Activated T-cell treated with anti-CD3 and anti-CD28 coated beads for 1 hour (primary cell): ENCODE data around the gene SYNDIG1L.

Experiments used
- DNase-seq: peaks from one replicate; pipeline ENCODE4 v3.0.0-alpha.2; 2020; ENCODE audit warnings: low read depth

The SYNDIG1L gene

DNA sequence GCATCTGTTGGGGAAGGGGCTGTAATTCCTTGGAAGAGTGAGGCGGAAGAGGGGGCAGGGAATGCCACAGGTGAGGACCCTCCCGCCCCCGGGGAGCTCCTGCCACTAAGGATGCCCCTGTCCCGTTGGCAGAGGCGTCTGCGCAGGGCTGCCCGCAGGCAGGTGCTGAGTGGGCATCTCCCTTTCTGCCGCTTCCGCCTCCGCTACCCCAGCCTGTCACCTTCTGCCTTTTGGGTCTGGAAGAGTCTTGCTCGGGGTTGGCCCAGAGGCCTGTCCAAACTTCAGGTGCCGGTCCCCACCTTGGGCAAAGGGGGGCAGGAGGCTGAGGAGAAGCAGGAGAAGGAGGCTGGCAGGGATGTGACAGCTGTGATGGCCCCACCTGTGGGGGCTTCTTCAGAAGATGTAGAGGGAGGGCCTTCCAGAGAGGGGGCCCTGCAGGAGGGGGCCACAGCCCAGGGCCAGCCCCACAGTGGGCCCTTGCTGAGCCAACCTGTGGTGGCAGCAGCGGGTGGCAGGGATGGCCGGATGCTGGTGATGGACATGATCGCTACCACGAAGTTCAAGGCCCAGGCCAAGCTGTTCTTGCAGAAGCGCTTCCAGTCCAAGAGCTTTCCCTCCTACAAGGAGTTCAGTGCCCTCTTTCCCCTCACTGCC lies 67.7 kb downstream of the SYNDIG1L start:
- no peak for DNase-seq

- no peak for DNase-seq
Observed at GRCh38 chr14:74357585-74357984, 68.4 kb downstream of the SYNDIG1L start.

GRCh38 chr14:74356892-74357575 lies 69.0 kb downstream of the SYNDIG1L start:
- no peak for DNase-seq
